ENCODE data around the gene FRRS1.

DNA sequence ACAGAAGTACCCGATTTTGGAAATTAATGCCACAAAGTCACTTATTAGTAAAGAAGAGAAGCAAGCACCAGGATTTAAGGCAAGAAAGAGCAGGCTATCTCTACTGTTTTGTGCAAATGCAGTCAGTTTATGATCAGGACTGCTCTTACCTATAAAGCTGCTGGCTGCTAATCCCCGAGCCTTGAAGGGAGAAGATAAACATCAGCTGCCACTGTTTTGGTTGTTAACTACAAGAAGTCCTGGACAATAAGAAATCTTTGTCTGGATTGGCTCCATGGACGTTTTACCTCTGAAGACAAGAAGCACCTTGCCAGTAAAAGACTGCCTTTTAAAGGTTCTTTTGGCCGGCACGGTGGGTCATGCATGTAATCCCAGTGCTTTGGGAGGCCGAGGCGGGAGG is 21.4 kb downstream of the FRRS1 start:
- TF ChIP-seq, protein P1, sequence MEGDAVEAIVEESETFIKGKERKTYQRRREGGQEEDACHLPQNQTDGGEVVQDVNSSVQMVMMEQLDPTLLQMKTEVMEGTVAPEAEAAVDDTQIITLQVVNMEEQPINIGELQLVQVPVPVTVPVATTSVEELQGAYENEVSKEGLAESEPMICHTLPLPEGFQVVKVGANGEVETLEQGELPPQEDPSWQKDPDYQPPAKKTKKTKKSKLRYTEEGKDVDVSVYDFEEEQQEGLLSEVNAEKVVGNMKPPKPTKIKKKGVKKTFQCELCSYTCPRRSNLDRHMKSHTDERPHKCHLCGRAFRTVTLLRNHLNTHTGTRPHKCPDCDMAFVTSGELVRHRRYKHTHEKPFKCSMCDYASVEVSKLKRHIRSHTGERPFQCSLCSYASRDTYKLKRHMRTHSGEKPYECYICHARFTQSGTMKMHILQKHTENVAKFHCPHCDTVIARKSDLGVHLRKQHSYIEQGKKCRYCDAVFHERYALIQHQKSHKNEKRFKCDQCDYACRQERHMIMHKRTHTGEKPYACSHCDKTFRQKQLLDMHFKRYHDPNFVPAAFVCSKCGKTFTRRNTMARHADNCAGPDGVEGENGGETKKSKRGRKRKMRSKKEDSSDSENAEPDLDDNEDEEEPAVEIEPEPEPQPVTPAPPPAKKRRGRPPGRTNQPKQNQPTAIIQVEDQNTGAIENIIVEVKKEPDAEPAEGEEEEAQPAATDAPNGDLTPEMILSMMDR (conservative IDR thresholded peaks at IDR 0.05; ENCODE audit: low read depth in 2 of 2), result no peak
- no peak for TF ChIP-seq EZH2phosphoT487 (IDR thresholded peaks at IDR 0.05; ENCODE audit: unreplicated experiment)
